Measurements from ENCODE around the gene PALB2. TPM values are rescaled to one million over a fixed set of nuclear protein-coding genes. Genes with fewer than 3 reads are reported as not detected.

The PALB2 gene
- total RNA-seq, 1 experiment from 2014 or later = 40.3 TPM

DNA sequence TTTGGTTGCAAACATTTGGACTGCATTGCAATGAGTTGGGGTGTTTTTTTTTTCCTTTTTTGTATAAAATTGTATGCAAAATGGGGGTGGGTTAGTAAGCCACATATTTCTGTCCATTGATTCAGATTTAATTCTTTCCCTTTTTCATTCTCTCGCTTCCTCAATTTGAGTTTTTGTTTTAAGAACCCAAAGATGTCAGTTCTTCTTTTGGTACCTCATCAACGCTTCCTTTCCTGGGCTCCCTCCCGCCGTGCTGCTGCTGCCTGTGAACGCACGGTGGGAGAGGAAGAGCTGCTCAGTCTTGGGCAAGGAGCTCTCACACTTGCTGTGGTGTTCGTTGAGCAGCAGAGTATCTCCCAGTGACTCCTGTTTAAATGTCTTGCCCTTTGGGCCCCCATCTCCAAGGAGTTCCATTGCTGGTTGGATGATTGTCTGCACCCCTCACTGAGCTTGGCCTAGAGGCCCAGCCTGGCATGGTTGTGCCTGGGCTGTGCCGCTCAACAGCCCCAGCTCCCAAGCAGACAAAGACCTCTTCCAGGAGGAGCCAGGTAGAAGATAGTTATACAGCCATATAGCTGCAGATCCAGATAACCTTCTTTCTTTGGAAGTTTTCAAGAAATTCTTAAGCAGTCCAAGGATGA lies 70.0 kb downstream of the PALB2 start:
- Histone ChIP-seq H3K4ac (ENCODE audit: low read depth, low read length) (no peak overlapping the region), H3K23ac (ENCODE audit: insufficient read length, low read depth, low read length) (no peak overlapping the region), H3K56ac (ENCODE audit: insufficient read length, low read depth, low read length) (no peak overlapping the region), H4K8ac (replicated peaks; ENCODE audit: insufficient read length, low read depth, low read length) (no peak overlapping the region), H3K9ac (ENCODE audit: extremely low read depth, insufficient read length, low read length) (no peak overlapping the region), H3K79me2 (ENCODE audit: insufficient read depth, low read length) (no peaks in the 10 kb centered on the region), H4K91ac (ENCODE audit: insufficient read length, low read depth, low read length) (no peak overlapping the region), H3K27ac (ENCODE audit: insufficient read length, low read depth, low read length) (no peak overlapping the region), H2BK5ac (ENCODE audit: insufficient read length, low read length) (no peak overlapping the region), H3K23me2 (ENCODE audit: insufficient read length, low read depth, low read length, poor library complexity, severe bottlenecking) (no peaks in the 10 kb centered on the region), H2BK20ac (ENCODE audit: low read depth, low read length, poor library complexity, severe bottlenecking) (no peak overlapping the region), H4K5ac (ENCODE audit: insufficient read length, low read depth, low read length) (no peak overlapping the region), H3K4me1 (ENCODE audit: insufficient read depth, low read length) (no peaks in the 10 kb centered on the region), H3K14ac (ENCODE audit: insufficient read depth, low read length) (no peak overlapping the region), H2BK15ac (ENCODE audit: low read depth, low read length) (no peak overlapping the region), H2AFZ (ENCODE audit: low read length) (no peak overlapping the region), H3K27me3 (ENCODE audit: insufficient read depth, low read length) (no peaks in the 10 kb centered on the region), H2BK12ac (ENCODE audit: insufficient read length, low read depth, low read length) (no peak overlapping the region), H3K9me3 (ENCODE audit: control insufficient read depth, low read depth, low read length) (no peaks in the 10 kb centered on the region), H2BK120ac (ENCODE audit: low read depth, low read length, poor library complexity, severe bottlenecking) (no peak overlapping the region), H3K18ac (ENCODE audit: insufficient read length, low read depth, low read length) (no peak overlapping the region), H3K4me2 (ENCODE audit: insufficient read depth, insufficient read length, low read length) (no peak overlapping the region), H2AK5ac (ENCODE audit: insufficient read length, low read length) (no peak overlapping the region), H3T11ph (ENCODE audit: low read length) (no peak overlapping the region), H3K79me1 (ENCODE audit: insufficient read depth, low read depth, low read length, poor library complexity, severe bottlenecking) (no peaks in the 10 kb centered on the region), H4K20me1 (ENCODE audit: control insufficient read depth, insufficient read depth, insufficient read length) (no peaks in the 10 kb centered on the region)
- no peak overlapping the region for H3K27ac Mint-ChIP-seq
- no peaks in the 10 kb centered on the region for H3K4me1 Mint-ChIP-seq
- no peaks in the 10 kb centered on the region for H3K27me3 Mint-ChIP-seq (ENCODE audit: low read depth)
- TF ChIP-seq, protein P1, sequence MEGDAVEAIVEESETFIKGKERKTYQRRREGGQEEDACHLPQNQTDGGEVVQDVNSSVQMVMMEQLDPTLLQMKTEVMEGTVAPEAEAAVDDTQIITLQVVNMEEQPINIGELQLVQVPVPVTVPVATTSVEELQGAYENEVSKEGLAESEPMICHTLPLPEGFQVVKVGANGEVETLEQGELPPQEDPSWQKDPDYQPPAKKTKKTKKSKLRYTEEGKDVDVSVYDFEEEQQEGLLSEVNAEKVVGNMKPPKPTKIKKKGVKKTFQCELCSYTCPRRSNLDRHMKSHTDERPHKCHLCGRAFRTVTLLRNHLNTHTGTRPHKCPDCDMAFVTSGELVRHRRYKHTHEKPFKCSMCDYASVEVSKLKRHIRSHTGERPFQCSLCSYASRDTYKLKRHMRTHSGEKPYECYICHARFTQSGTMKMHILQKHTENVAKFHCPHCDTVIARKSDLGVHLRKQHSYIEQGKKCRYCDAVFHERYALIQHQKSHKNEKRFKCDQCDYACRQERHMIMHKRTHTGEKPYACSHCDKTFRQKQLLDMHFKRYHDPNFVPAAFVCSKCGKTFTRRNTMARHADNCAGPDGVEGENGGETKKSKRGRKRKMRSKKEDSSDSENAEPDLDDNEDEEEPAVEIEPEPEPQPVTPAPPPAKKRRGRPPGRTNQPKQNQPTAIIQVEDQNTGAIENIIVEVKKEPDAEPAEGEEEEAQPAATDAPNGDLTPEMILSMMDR (conservative IDR thresholded peaks at IDR 0.05) = no peak
- no peak for DNase-seq
- H3K36me3 Mint-ChIP-seq (ENCODE audit: insufficient read depth in 1 of 3, low read depth in 3 of 3) = peaks cover 26 to 82% (median 74%) of the 10 kb centered on the region in 3 experiments
- H3K9me3 Mint-ChIP-seq = no peaks in the 10 kb centered on the region
- no peak overlapping the region for H3K4me3 Mint-ChIP-seq
- WGBS (ENCODE audit: extremely low coverage, insufficient read length, low lambda C conversion rate) = no CpG with 5 or more reads among the region's 8 CpGs
